ENCODE measurements around the gene LAMTOR2.

GRCh38 chr1:156100205-156100995, 45.8 kb downstream of the LAMTOR2 start:
- no peak for TF ChIP-seq CTCF (conservative IDR thresholded peaks at IDR 0.05; ENCODE audit: low read depth in 2 of 2)
- TF ChIP-seq POLR2AphosphoS5 (IDR thresholded peaks at IDR 0.05; ENCODE audit: low read depth): no peak
- TF ChIP-seq EZH2 (IDR thresholded peaks at IDR 0.05; ENCODE audit: low read depth, unreplicated experiment): no peak
